ENCODE measurements around the gene ZFP57.

Gene ZFP57

GRCh38 chr6:29685718-29686326 lies 4.9 kb upstream of the ZFP57 start:
- no peak overlapping the region for H3K4me3 ChIP-seq (ENCODE audit: insufficient read depth, low read length, poor library complexity, severe bottlenecking)

GRCh38 chr6:29681811-29682210 lies 859 bp upstream of the ZFP57 start:
- TF ChIP-seq CTCF (IDR thresholded peaks at IDR 0.05; ENCODE audit: insufficient read depth, low read length, poor library complexity, severe bottlenecking): no peak
- no peak for TF ChIP-seq EZH2phosphoT487 (conservative IDR thresholded peaks at IDR 0.05; ENCODE audit: low read length)
- Histone ChIP-seq H3F3A (ENCODE audit: insufficient read depth) (no peaks in the 10 kb centered on the region), H2AFZ (ENCODE audit: low read depth, low read length, severe bottlenecking) (no peak overlapping the region), H3K4me2 (ENCODE audit: low read depth, low read length, poor library complexity, severe bottlenecking) (no peak overlapping the region), H3K9me2 (replicated peaks; ENCODE audit: insufficient read depth, low read length) (no peaks in the 10 kb centered on the region), H3K27me3 (ENCODE audit: low read length) (no peaks in the 10 kb centered on the region), H3K9ac (ENCODE audit: low read length) (no peak overlapping the region), H3K79me2 (ENCODE audit: insufficient read depth, low read length) (no peaks in the 10 kb centered on the region), H4K20me1 (ENCODE audit: low read depth, low read length) (no peaks in the 10 kb centered on the region), H3K27ac (ENCODE audit: low read depth, low read length) (no peak overlapping the region), H3K36me3 (ENCODE audit: low read length) (no peaks in the 10 kb centered on the region), H3K4me3 (ENCODE audit: insufficient read depth, low read length, poor library complexity, severe bottlenecking) (no peak overlapping the region), H3K9me3 (ENCODE audit: insufficient read depth, low read length) (no peaks in the 10 kb centered on the region)

More at GRCh38 chr6:29685718-29686326, 4.9 kb upstream of the ZFP57 start:
- no peaks in the 10 kb centered on the region for H3K27me3 ChIP-seq (ENCODE audit: low read length)
- H3K36me3 ChIP-seq (ENCODE audit: low read length): no peaks in the 10 kb centered on the region
- no peaks in the 10 kb centered on the region for H4K20me1 ChIP-seq (ENCODE audit: low read depth, low read length)
- no peak overlapping the region for H3K9ac ChIP-seq (ENCODE audit: low read length)
- H3K4me2 ChIP-seq (ENCODE audit: low read depth, low read length, poor library complexity, severe bottlenecking): no peak overlapping the region
- no peaks in the 10 kb centered on the region for H3F3A ChIP-seq (ENCODE audit: insufficient read depth)
- H3K9me3 ChIP-seq (ENCODE audit: insufficient read depth, low read length): no peaks in the 10 kb centered on the region
- no peak overlapping the region for H2AFZ ChIP-seq (ENCODE audit: low read depth, low read length, severe bottlenecking)
- H3K79me2 ChIP-seq (ENCODE audit: insufficient read depth, low read length): no peaks in the 10 kb centered on the region
- H3K27ac ChIP-seq (ENCODE audit: low read depth, low read length): no peak overlapping the region
- TF ChIP-seq CTCF (IDR thresholded peaks at IDR 0.05; ENCODE audit: insufficient read depth, low read length, poor library complexity, severe bottlenecking) (no peak), EZH2phosphoT487 (conservative IDR thresholded peaks at IDR 0.05; ENCODE audit: low read length) (no peak)
- no peaks in the 10 kb centered on the region for H3K9me2 ChIP-seq (replicated peaks; ENCODE audit: insufficient read depth, low read length)

- no peaks in the 10 kb centered on the region for H3K27me3 ChIP-seq (ENCODE audit: low read length)
- H4K20me1 ChIP-seq (ENCODE audit: low read depth, low read length): no peaks in the 10 kb centered on the region
- no peak overlapping the region for H3K4me2 ChIP-seq (ENCODE audit: low read depth, low read length, poor library complexity, severe bottlenecking)
- no peaks in the 10 kb centered on the region for H3K9me2 ChIP-seq (replicated peaks; ENCODE audit: insufficient read depth, low read length)
- no peak for TF ChIP-seq CTCF (IDR thresholded peaks at IDR 0.05; ENCODE audit: insufficient read depth, low read length, poor library complexity, severe bottlenecking)
- no peak for TF ChIP-seq EZH2phosphoT487 (conservative IDR thresholded peaks at IDR 0.05; ENCODE audit: low read length)
- H3K4me3 ChIP-seq (ENCODE audit: insufficient read depth, low read length, poor library complexity, severe bottlenecking): no peak overlapping the region
- no peak overlapping the region for H3K27ac ChIP-seq (ENCODE audit: low read depth, low read length)
- no peaks in the 10 kb centered on the region for H3K79me2 ChIP-seq (ENCODE audit: insufficient read depth, low read length)
- H3K9me3 ChIP-seq (ENCODE audit: insufficient read depth, low read length): no peaks in the 10 kb centered on the region
- no peak overlapping the region for H2AFZ ChIP-seq (ENCODE audit: low read depth, low read length, severe bottlenecking)
- no peaks in the 10 kb centered on the region for H3K36me3 ChIP-seq (ENCODE audit: low read length)
- no peak overlapping the region for H3K9ac ChIP-seq (ENCODE audit: low read length)
- H3F3A ChIP-seq (ENCODE audit: insufficient read depth): no peaks in the 10 kb centered on the region
Observed at GRCh38 chr6:29680416-29680815, 536 bp downstream of the ZFP57 start.
